HuH-7.5 (cell line): ENCODE measurements around the gene TRRAP.
"Not testable (repeated sequence)": the region's sequence is repeated elsewhere in the genome, so short reads cannot be mapped to it uniquely, and the experiment has no call there.

Experiments used
- DNase-seq: peaks from one replicate; pipeline ENCODE4 v3.0.0; 2011; ENCODE audit warnings: low spot score

TRRAP gene

DNA sequence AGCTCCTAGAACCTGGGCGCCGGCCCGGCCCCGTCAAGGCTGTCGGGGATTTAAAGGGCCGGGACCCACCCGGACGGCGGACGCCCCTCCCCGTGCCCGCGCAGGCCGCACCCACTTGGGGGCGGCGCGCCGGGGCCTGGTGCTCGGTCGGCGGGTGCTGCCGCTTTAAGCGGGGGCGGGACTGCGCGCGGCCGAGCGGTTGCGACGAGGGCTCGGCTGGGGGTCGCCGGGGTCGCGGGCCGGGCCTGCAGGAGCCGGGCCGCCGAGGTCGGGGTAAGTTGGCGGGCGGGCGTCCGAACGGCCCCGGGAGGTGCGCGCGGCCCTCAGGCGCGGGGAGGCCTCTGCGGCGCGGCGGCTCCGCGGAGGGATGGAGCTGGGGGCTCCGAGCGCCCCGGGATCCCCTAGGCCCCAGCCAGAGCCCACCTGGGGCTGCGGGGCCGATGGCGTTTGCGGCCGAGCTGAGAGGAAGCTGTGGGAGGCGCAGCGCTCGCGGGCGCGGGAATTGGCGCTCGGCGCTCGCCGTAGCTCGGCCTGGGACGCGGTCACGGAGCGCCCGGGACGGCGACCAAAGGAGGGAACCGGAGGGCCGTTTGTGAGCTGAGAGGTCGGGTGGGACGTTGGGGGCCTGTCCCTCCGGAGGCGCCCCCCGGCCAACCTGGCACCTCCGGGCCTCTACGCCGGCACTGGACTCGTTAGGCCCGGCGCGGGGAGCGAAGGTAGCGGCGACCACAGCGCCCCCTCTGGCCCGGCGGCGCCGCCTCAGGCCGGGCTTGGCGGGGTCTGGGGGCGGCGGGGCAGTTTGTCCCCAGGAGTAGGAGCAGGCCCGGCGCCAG, at the start of gene TRRAP:
TRRAP (plus strand) TSS at position 168 of the 833 bp plus-strand sequence. CDS start 2,619 bp downstream, outside the sequence.
- DNase-seq = peak; percentile 78

GRCh38 chr7:98830972-98831548, 47.3 kb upstream of the TRRAP start:
- DNase-seq = no peak

DNA sequence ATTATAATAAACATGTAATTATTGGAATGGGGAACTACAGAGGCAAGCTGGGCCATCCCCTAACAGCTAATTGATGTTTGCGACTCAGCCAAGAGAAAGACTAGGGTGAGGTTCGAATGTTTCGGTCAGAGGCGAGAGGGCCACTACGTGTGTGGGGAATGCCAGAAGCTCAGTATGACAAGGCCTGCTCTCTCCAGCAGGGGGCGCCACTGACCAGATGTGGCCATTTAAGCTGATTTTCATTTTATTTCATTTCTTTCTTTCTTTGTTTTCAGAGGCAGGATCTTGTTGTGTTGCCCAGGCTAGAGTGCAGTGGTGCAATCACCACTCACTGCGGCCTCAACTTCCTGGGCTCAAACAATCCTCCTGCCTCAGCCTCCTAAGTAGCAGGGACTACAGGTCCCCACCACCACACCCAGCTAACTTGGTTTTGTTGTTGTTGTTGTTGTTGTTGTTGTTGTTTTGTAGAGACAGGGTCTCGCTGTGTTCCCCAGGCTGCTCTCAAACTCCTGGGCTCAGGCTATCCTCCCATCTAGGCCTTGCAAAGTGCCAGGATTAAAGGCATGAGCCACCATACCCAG, 46.6 kb upstream of the TRRAP start:
- no peak for DNase-seq

DNA sequence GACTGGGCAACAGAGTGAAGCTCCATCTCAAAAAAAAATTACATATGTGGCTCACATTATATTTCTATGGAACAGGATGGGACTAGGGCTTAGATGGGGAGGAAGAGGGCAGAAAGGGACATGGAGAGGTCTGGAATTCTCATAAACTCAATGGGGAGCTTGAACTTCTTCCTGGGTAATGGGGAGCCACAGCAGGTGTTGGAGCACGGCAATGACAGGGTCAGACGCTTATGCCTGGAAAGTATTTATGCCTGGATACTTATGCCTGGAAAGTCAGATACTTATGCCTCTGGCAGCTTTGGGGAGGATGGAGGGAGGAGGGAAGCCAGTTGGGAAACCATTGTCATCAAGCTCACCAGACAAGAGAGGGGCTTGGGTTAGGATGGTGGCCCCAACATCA, 45.3 kb upstream of the TRRAP start:
- no peak for DNase-seq

DNA sequence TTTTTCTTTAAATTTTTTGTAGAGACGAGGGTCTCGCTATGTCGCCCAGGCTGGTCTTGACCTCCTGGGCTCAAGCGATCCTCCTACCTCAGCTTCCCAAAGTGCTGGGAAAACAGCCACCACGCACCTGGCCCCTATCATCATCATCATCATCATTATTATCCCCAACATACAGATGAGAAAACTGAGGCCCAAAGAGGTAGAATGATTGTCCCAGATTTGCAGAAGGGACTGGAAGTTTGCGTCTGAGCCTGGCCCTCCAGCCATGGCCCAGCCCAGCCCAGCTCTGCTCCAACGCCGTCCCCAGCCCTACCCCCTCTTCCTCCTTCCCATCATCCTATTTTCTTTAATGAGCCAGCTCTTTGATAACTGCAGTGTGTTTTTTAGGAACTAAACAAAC, 43.4 kb upstream of the TRRAP start:
- DNase-seq = no peak

GRCh38 chr7:98836811-98837629, 41.3 kb upstream of the TRRAP start:
- DNase-seq = peak; percentile 67

DNA sequence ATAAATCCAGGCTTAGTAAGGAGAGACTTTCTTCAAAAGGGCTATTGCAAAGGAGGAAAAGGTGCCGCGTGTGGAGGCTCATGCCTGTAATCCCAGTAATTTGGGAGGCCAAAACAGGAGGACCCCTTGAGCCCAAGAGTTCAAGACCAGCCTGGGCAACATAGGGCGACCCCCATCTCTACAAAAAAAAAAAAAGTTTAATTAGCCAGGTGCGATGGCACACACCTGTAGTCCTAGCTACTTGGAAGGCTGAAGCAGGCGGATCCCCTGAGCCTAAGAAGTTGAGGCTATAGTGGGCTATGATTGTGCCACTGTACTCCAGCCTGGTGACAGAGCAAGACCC, 40.7 kb upstream of the TRRAP start:
- DNase-seq = no peak

- DNase-seq = no peak
Measured at GRCh38 chr7:98840096-98840495, 38.2 kb upstream of the TRRAP start.

DNA sequence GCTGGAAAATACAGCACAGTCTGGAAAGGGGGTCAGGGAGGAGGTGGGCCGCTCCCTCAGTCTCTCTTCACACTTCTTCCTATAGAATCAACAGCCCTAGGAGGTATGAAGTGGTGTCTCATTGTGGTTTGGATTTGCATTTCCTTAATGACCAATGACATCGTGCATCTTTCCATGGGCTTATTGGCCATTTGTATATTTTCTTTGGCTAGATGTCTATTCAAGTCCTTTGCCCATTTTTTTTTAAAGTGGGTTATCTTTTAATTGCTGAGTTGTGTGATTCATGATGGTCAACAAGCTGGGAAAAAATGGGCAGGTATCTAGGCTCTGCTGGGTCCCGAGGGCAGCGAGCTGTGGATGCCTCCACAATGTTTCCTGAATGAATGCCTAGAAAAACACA, 37.6 kb upstream of the TRRAP start:
- no peak for DNase-seq

GRCh38 chr7:98841179-98841997, 36.9 kb upstream of the TRRAP start:
- DNase-seq = peak; percentile 78

DNA sequence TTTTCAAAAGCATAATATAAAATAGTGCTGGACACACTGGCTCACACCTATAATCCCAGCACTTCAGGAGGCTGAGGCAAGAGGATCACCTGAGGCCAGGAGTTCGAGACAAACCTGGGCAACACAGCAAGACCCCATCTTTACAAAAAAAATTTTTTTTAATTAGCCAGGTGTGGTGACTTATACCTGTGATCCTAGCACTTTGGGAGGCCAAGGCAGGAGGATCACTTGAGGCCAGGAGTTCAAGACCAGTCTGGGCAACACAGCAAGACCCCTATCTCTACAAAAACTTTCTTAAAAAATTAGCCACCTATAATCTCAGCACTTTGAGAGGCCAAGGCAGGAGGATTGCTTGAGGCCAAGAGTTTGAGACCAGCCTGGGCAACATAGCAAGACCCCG, 35.8 kb upstream of the TRRAP start:
- DNase-seq = not testable (repeated sequence)

DNA sequence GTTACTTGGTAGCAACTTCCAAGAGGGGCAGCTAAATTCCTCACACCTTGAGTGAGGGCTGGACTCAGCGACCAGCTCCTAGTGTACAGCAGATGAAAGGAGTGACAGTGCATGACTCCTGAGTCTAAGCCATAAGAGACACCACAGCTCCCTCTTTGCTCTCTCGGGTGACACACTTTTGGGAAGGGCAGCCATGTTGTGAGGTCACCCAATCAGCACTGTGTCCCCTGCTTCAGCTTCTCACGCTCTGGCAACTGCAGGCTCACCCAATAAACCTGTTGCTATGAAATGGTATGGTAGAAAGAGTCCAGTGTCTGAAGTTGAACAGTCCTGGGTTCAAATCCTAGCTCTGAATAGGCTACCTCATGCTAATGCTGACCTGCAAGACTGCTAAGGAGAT, 29.4 kb upstream of the TRRAP start:
- no peak for DNase-seq

- no peak for DNase-seq
Measured at GRCh38 chr7:98852826-98853225, 25.5 kb upstream of the TRRAP start.

DNA sequence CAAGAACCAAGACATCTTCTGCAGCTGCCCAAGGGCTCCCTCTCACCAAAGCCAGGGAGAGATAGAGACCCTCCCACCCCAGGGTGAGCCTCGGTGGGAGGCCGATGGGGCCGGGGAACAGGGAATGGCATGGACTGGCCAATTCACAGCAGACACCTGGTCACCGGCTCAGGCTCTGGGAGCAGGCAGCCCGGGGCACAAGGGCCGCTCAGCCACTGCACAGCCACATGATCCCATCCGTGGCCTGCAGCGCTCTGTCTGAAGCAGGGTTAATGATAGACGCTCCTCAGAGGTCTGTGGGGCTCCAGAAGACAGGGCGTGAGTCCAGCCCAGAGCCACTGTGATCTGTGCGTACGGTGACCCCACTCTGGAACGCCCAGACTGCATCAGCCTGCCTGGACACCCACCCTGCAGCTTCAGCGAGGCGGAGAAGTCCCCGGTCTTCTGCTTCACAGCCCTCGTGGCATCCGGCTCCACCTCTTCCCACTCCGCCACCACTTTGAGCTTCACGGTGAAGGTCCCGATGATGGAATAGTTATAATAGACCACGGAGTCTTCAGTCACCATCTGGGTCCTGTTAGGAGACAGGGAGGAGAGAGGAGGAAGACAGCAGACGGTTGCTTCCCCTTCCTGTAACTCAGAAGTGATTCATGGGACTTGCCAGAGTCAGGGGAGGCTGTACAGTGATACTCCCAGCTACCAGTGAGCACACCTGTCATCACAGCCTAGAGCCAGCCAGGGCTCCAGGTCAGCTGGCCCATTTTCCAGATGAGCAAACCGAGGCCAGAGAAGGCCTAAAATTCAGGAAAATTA, 22.5 kb upstream of the TRRAP start:
- DNase-seq = no peak

DNA sequence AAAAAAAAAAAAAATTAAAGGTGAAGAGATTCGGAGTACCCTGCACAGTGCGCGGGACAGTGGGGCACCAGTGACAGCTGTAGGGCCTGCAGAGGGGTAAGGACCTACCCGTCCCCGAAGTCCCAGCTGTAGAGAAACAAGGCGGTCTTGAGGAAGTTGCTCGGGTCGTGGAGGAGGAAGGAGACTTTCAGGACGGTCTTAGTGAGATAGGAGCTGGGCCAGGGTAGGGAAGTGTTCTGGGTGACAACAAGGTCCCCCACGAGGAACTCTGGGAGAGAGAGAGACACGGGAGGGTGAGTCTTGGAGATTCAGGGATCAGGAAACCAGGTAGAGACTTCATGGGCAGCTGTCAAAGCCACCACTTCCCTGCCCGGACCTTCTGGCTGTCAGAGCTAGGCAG, 18.3 kb upstream of the TRRAP start:
- no peak for DNase-seq

DNA sequence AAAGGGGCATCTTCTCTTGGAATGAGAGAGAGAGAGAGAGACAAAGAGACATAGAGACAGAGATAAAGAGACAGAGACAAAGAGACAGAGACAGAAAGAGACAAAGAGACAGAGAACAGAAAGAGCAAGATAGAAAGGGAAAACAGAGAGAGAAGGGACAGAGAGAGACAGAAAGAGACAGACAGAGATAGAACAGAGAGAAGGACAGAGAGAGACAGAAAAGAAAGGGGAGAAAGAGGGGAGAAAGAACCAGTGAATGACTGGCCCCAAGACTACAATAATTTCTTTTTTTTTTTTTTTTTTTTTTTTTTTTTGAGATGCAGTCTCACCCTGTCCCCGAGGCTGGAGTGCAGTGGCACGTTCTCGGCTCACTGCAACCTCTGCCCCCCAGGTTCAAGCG, 16.1 kb upstream of the TRRAP start:
- no peak for DNase-seq

GRCh38 chr7:98862716-98863420, 15.5 kb upstream of the TRRAP start:
- no peak for DNase-seq

DNA sequence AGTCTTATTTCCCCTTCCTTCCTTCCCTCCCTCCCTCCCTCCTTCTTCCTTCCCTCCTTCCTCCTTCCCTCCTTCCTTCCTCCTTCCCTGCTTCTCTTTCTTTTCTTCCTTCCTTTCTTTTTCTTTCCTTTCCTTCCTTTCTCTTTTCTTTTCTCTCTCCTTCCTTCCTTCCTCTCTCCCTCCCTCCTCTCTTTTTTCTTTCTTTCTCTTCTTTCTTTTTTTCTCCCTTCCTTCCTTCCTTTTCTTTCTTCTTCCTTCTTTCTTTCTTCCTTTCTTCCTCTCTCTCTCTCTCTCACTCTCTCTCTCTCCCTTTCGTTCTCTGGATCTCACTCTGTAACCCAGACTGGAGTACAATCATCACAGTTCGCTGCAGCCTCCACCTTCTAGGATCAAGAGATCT, 14.7 kb upstream of the TRRAP start:
- no peak for DNase-seq

GRCh38 chr7:98864731-98865453, 13.4 kb upstream of the TRRAP start:
- no peak for DNase-seq

GRCh38 chr7:98866351-98866750, 12.0 kb upstream of the TRRAP start:
- no peak for DNase-seq
